Measurements from ENCODE around the gene AADACL2.

- no peak for TF ChIP-seq POLR2A (IDR thresholded peaks at IDR 0.05)
- no peak for TF ChIP-seq CTCF (IDR thresholded peaks at IDR 0.05)
- no peak for TF ChIP-seq EP300 (IDR thresholded peaks at IDR 0.05)
These were observed 40.5 kb downstream of the AADACL2 start for GRCh38 chr3:151774235-151774634.

Data from tibial nerve (tissue), 4 donors.